ENCODE measurements around the gene C17orf114.

C17orf114 gene

DNA sequence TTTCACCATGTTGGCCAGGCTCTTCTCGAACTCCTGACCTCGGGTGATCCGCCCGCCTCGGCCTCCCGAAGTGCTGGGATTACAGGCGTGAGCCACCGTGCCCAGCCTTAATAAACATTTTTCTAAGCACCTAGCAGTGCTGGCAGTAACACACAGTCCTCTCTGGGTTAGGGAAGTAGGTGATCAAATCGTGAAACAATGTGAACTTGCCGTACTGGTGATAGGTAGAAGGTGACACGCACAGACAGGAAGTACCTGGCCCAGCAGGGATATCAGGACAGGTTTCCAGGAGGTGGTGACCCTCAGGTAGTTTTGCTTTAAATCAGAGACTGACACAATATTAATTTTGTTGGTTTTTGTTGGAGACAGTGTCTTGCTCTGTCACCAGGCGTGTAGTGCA lies 9.3 kb upstream of the C17orf114 start:
- H3K4me3 ChIP-seq (ENCODE audit: low read length): no peak overlapping the region
- no peak overlapping the region for H3K4me2 ChIP-seq (ENCODE audit: low read depth, low read length)
- H3K27me3 ChIP-seq (replicated peaks; ENCODE audit: insufficient read depth, low read length): no peaks in the 10 kb centered on the region
- no peak overlapping the region for H2AFZ ChIP-seq (ENCODE audit: low read length)
- no peak for DNase-seq
- no peaks in the 10 kb centered on the region for H4K20me1 ChIP-seq (ENCODE audit: insufficient read depth, low read length)
- H3K9me2 ChIP-seq (replicated peaks; ENCODE audit: insufficient read depth, low read length): no peaks in the 10 kb centered on the region
- no peak overlapping the region for H3K27ac ChIP-seq (ENCODE audit: low read length)
- H3K9ac ChIP-seq (ENCODE audit: low read length): no peak overlapping the region
- H3K79me2 ChIP-seq (ENCODE audit: low read length): no peaks in the 10 kb centered on the region
- H3K36me3 ChIP-seq (replicated peaks; ENCODE audit: insufficient read depth, low read length): no peaks in the 10 kb centered on the region
- H3F3A ChIP-seq (ENCODE audit: insufficient read depth, low read length): no peaks in the 10 kb centered on the region
- TF ChIP-seq EZH2 (optimal IDR thresholded peaks at IDR 0.05; ENCODE audit: low read depth, low read length): no peak
- no peak for TF ChIP-seq EZH2phosphoT487 (IDR thresholded peaks at IDR 0.05; ENCODE audit: low read length)
- TF ChIP-seq, protein P1, sequence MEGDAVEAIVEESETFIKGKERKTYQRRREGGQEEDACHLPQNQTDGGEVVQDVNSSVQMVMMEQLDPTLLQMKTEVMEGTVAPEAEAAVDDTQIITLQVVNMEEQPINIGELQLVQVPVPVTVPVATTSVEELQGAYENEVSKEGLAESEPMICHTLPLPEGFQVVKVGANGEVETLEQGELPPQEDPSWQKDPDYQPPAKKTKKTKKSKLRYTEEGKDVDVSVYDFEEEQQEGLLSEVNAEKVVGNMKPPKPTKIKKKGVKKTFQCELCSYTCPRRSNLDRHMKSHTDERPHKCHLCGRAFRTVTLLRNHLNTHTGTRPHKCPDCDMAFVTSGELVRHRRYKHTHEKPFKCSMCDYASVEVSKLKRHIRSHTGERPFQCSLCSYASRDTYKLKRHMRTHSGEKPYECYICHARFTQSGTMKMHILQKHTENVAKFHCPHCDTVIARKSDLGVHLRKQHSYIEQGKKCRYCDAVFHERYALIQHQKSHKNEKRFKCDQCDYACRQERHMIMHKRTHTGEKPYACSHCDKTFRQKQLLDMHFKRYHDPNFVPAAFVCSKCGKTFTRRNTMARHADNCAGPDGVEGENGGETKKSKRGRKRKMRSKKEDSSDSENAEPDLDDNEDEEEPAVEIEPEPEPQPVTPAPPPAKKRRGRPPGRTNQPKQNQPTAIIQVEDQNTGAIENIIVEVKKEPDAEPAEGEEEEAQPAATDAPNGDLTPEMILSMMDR (IDR thresholded peaks at IDR 0.05; ENCODE audit: low read length): no peak
- H3K9me3 ChIP-seq (replicated peaks; ENCODE audit: insufficient read depth, low read length): no peaks in the 10 kb centered on the region
- no peaks in the 10 kb centered on the region for H3K4me1 ChIP-seq (ENCODE audit: low read length)

DNA sequence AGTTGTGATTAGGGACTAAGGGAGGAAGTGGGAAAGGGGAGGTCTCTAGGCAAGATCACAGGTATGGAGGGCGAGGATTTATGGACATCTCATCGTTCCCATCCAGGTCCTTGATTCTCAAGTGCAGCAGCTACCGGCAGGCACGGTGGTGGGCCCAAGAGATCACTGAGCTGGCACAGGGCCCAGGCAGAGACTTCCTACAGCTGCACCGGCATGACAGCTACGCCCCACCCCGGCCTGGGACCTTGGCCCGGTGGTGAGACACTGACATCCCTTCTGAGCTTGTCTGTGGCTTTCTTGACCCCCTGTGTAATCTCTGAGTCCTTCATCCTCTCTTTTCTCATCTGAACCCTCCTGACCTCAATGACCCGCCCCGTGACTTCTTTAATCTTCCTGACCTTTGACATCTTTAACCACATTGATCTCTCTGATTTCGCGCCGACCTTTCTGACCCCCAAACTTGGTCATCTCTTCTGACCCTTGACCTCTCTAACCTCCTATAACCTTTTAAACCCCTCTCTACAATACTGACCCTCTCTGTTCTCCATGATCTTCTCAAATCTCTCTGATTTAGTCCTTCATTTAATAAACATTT lies 8.7 kb upstream of the C17orf114 start:
- no peaks in the 10 kb centered on the region for H3K9me3 ChIP-seq (replicated peaks; ENCODE audit: insufficient read depth, low read length)
- H3K79me2 ChIP-seq (ENCODE audit: low read length): no peaks in the 10 kb centered on the region
- H4K20me1 ChIP-seq (ENCODE audit: insufficient read depth, low read length): no peaks in the 10 kb centered on the region
- H3K4me3 ChIP-seq (ENCODE audit: low read length): no peak overlapping the region
- TF ChIP-seq EZH2 (optimal IDR thresholded peaks at IDR 0.05; ENCODE audit: low read depth, low read length) (no peak), EZH2phosphoT487 (IDR thresholded peaks at IDR 0.05; ENCODE audit: low read length) (no peak)
- TF ChIP-seq, protein P1 (IDR thresholded peaks at IDR 0.05; ENCODE audit: low read length): no peak
- H3K27ac ChIP-seq (ENCODE audit: low read length): no peak overlapping the region
- no peaks in the 10 kb centered on the region for H3K36me3 ChIP-seq (replicated peaks; ENCODE audit: insufficient read depth, low read length)
- H3K4me1 ChIP-seq (ENCODE audit: low read length): no peaks in the 10 kb centered on the region
- H3K4me2 ChIP-seq (ENCODE audit: low read depth, low read length): no peak overlapping the region
- H3K9me2 ChIP-seq (replicated peaks; ENCODE audit: insufficient read depth, low read length): no peaks in the 10 kb centered on the region
- H3K27me3 ChIP-seq (replicated peaks; ENCODE audit: insufficient read depth, low read length): no peaks in the 10 kb centered on the region
- H2AFZ ChIP-seq (ENCODE audit: low read length): no peak overlapping the region
- no peaks in the 10 kb centered on the region; the same call in 1 of the 2 replicates for H3F3A ChIP-seq (ENCODE audit: insufficient read depth, low read length)
- no peak overlapping the region for H3K9ac ChIP-seq (ENCODE audit: low read length)
- no peak for DNase-seq

DNA sequence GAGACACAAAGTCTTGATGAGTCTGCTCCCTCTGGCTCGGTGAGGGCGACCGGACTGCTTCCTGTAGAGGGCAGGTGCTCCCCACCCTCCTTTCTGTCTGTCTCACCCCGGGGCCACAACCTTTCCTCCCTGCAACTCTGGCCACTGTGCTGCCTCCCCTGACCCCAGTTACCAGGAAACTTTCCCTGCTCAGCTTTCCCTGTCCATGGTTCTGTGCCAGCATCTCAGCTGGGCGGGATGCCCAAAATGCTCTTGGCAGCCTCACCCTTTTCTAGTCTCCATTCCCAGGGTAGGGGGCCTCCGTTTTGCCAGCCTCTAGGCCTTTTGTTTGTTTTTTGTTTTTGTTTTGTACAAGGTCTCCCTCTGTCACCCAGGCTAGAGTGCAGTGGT lies 6.2 kb upstream of the C17orf114 start:
- Histone ChIP-seq H2AFZ (ENCODE audit: low read length) (no peak overlapping the region), H3K4me2 (ENCODE audit: low read depth, low read length) (no peak overlapping the region), H3K4me1 (ENCODE audit: low read length) (no peaks in the 10 kb centered on the region), H3K36me3 (replicated peaks; ENCODE audit: insufficient read depth, low read length) (no peaks in the 10 kb centered on the region), H3K9me3 (replicated peaks; ENCODE audit: insufficient read depth, low read length) (no peaks in the 10 kb centered on the region), H3F3A (ENCODE audit: insufficient read depth, low read length) (no peaks in the 10 kb centered on the region; the same call in 1 of the 2 replicates), H3K9me2 (replicated peaks; ENCODE audit: insufficient read depth, low read length) (no peaks in the 10 kb centered on the region), H3K27me3 (replicated peaks; ENCODE audit: insufficient read depth, low read length) (no peaks in the 10 kb centered on the region), H3K4me3 (ENCODE audit: low read length) (no peak overlapping the region), H4K20me1 (ENCODE audit: insufficient read depth, low read length) (no peaks in the 10 kb centered on the region), H3K27ac (ENCODE audit: low read length) (no peak overlapping the region), H3K79me2 (ENCODE audit: low read length) (no peaks in the 10 kb centered on the region), H3K9ac (ENCODE audit: low read length) (no peak overlapping the region)
- no peak for DNase-seq
- TF ChIP-seq, protein P1 (IDR thresholded peaks at IDR 0.05; ENCODE audit: low read length): no peak
- TF ChIP-seq EZH2phosphoT487 (IDR thresholded peaks at IDR 0.05; ENCODE audit: low read length): no peak
- no peak for TF ChIP-seq EZH2 (optimal IDR thresholded peaks at IDR 0.05; ENCODE audit: low read depth, low read length)

Measured in MM.1S (cell line).